HG03565 (cell line): ENCODE measurements around the gene SHTN1.

Experiments
- ATAC-seq: cut with Tn5 transposase; IDR thresholded peaks from one replicate; pipeline ENCODE4 v1.9.1; 2021; ENCODE audit warnings: mild to moderate bottlenecking, moderate library complexity; ENCODE audit not compliant: unreplicated experiment

SHTN1 gene

DNA sequence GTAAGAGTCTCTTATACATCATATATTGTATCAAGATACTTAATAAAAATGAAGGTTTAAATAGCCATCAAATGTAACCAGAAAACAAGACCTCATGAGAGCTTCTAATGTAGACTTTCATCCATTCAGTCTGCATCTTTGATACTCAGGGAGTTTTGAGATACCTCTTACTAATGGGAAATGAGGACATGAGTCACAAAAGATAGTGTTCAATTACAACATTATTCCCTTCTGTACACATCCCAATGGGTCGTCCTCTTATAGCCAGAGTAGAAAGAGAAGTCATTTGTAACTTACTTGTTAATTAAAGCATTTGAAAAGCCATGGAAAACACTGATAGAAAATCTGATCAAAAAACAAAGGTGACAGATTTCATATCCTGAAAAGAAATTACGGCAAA is 19.4 kb downstream of the SHTN1 start:
- ATAC-seq, result no peak

DNA sequence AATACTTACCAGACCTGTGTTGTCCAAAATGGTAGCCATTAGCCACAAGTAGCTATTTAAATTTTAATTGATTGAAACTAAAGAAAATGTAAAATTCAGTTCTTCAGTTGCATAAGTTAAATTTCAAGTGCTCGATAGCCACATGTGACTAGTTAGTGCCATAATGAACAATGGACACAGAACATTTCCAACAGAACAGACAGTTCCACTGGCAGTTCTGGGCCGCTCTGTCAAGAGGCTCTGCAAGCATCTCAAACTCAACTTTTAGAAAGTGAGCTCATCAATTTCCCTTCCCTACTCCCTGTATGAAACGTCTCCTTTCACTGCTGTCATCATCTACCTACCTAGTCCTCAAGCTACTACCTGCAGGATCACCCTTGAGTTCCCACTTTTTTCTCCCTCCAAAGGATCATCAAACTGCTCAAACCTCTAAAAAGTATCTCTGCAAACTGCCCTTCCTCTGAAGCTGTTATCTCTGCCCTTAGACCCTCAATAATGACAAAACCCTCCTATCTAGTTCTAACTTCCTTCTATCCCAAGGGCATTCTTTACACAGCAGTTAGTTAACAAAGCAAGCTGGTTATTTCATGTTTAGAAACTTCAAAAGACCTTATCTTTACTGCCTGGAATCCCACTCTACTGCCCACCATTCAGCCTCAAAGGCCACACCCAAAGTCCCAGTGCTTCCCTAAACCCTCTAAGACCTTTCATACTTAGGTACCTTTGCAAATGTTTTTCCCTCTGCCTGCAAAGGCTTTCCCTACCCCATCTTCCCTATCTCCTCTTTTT is 20.6 kb downstream of the SHTN1 start:
- ATAC-seq, result no peak

DNA sequence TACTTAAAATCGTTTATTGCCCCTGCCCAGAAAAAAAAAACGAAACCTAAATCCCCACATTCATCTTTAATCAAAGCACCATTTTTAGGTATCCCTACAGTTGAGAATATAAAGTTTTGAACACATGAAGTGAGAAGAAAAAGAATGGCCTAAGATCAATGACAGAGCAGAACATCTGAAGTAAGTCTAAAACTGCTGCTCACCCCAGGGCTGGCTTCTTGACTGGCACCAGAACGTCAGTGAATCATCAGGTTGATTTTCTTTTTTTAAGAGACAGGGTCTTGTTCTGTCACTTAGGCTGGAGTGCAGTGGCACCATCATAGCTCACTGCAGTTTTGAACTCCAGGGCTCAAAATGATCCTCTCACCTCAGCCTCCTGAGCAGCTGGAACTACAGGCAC is 24.9 kb downstream of the SHTN1 start:
- no peak for ATAC-seq

DNA sequence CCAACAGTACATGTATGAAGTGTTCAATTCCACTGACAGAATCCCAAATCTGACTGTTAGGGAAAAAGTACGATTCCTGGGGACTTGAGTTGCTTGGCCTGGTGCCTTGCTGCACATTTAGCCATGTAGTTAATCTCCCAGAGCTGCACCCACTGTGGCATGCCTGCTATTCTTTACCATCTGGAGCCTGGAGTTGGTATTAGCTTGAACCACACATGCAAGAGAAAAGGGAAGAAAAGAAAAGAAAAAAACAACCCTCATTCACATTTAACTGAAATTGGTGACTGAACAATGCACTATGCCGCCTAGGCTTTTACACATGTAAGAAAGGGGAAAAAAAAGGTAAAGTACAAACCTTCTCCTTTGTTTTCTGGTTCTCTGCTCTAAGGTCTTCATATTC is 26.1 kb downstream of the SHTN1 start:
- ATAC-seq, result no peak

DNA sequence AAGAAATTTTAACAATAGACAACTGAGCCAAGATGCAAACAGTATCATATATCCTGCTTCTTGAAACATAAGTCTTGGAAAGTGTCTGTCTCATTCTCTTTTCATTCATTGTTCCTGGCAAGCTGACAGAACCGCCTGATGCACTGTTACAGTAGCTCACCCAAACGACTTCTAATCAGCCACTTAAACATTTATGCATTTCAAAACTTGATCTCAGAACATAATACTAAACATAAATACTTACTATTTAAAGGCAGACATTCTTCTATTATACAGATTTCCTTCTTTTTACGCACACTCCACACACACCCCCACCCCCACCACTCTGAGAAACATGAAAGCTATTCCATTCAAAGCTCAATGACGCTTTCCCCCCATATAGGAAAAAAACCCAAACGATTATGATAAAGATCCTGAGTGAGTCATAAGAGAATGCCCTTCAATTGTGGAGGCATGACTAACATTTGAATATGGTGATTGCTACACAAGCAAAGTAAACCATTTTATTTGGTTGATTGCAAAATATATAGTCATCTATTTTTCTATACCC is 30.5 kb downstream of the SHTN1 start:
- ATAC-seq, result no peak

DNA sequence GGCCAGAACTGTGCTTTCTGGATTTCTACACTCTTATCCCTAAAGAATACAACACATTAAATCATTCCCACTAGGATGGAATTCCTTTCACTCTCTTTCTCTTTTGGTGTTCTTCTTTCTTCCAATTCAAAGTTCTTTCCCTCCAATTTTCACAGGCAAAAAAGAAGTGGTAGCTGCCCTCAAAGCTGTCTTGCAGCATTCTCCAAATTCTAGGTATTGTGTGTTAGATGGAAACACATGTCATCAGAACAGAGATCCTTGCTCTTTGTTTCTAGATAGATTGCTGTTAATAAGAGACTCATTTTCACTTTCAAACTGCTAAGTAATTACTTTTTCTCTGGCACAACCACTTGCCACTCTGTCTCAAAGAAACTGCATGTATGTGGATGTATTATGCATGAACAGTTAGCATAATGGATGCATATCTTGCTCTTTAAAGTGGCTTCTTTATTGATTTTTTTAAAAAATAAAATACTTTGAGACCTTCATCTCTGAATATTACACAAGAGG is 31.0 kb downstream of the SHTN1 start:
- ATAC-seq, result no peak

DNA sequence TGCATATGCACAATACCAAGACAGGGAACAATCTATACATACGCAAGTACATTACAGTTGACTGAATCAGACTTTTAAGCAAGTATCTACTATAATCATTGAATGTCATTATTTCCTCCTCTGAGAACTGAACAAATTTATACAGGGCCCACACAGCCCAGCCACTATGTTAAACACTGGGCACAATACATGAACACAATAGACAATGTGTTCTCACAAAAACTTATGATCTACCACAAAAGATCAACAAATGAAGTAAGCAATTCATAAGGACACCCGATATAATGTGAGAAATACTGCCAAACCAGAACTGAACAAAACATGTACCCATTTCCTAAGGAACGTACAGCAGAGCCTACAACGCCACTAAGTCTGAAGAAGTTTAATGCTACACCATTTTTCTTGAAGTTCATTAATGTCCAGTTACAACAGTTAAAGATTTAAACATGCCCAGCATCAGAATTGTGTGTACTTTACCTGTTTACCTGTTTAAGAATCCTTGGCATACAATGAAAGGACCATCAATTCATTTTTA is 31.5 kb downstream of the SHTN1 start:
- no peak for ATAC-seq

DNA sequence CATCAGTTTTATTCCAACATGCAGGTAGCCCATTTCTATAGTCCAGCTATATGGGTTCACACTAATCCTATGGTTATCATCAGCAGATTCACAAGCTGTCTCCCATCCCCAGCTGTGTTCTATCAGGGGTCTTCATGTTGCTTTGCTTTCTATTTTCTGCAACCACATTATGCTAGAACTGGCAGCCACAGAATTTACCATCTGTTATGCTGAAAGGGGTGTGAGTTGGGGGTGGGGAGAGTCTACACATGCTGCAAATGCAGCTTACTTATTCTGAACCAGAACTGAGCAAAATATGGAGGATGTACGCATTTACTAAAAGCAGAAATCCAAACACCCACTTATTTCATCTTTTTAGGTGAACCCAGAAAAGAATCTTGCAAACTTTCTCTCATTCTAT is 32.9 kb downstream of the SHTN1 start:
- ATAC-seq, result no peak

DNA sequence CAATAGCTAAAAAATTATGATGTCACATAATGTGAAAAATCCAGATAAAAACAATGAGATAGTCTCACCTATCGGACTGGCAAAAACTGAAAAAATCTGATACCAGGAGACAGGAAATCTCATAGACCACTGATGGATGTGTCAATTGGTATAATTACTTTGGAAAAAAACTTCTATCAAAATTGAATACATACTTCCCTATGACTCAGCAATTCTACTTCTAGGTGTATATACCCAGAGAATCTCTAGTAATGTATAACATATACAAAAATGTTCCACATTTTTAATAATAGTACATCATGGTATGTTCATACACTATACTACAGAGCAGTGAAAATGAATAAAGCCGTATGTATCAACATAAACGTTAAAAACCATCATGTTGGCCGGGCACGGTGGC is 34.9 kb downstream of the SHTN1 start:
- no peak for ATAC-seq

DNA sequence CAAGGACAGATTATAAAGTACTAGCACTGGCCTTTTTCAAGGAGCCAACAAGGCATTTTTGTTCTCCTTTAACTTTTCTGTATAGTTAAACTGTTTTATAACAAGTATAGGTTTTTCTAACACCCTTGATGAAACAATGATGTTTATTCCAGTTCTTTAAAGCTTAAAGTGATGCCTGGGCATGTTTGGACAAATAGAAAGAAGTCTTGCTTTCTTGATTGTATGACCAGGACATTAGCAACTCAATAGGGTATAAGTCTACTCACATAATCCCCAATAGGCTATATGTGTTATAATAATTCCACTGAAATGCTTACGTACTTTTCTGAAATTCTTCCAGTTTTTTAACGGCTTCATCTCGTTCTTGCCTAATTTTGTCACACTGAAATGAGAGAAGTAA is 36.7 kb downstream of the SHTN1 start:
- ATAC-seq, result no peak

DNA sequence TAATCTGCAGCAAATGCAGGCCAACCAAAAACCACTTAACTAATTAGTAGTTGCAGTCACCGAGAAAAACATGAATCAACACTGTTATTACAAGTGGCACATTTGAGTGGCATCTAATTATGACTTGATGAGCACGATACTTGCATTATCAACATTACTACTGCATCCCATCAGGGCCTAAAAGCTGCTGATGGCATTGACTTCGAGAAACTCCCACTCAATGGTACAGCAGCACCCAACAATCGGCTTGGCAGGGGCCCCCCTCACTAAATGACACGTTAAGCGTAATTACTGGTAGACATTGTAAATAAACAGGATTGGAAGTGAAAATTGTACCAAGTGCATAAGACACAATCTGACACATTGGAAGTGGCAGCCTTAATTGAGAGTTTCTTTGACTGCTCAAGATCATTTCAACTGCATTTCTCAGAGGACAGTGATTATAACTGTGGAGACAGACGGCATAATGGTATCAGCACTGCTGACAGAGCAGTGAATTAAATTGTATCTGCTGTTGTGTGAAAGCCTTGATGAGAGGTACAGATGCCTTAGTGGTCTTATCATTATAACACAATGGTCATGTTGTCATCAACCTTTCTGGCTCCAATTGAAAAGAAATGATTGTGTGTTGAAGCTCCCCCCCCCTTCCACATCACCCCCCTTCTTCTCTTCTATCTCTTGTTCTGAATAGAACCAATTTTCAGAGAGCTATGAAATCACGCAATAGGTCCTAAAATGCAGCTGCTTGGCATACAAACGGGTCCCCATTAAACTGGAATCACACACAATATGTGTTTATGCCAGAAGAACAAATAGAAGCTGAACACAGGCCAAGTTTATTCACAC is 43.4 kb downstream of the SHTN1 start:
- ATAC-seq, result no peak

DNA sequence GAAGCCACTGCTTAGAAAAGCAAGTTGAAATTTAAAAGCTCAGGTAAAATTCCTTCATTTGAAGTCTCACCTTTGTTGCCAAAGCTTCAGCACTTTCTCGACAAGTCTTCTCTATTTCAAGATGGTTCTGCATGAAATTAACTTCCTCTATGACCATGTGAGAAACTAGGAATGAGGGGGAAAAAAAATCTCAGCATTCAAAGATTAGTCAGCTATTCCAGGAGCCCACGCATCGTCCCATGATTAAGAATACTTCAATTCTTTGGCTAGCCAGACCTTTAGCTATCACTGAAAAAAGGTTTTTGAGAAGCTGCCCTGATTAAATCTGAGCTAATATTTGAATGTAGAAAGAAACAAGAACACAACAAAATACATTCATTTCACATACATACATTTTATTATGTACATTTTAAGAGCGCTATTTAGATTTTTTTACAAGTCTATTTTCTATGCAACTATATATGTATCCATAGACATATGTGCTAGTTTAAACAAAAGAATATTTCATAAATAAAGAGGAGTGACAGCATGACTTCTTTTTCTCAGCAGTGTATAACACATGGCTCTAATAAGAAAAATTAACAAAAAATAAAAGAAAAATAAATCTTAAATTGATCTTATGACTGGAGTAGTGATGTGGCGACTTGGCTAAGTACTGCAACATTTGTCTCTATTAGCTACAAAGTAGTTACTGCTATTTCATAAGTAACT is 44.8 kb downstream of the SHTN1 start:
- no peak for ATAC-seq

DNA sequence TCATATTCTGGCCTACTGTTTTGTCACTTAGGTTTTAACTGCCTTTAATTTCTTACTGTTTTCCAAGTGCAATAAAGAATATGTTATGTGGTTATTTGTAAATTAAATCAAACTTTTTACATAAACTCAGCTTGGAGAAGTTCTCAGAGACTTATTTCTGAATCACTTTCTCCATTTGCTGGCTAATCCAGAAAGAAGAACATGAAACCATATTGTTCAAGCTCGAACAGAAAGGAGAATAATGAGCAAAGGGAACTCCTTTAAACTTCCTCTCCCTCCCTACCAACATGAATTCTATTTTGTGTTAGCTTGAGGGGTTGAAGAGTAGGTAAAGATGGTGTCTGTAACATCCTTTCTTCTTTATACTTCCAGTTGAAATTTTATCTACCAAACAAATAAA is 52.3 kb downstream of the SHTN1 start:
- no peak for ATAC-seq

DNA sequence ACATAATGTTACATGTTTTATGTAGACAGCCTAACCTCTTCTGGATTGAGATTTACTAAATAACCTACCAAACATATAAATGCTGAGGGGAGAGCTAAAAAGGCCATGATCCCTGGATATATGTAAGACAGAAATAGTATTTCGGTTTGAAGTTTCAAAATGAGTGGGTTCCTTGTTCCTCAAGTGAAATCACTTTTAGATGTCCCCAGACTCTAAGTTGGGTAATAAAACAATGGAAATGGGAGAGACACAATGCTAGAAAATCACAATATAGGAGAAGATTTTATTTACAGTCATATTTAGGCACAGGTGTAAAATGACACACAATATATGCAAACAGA is 56.5 kb downstream of the SHTN1 start:
- ATAC-seq, result peak; percentile 43

DNA sequence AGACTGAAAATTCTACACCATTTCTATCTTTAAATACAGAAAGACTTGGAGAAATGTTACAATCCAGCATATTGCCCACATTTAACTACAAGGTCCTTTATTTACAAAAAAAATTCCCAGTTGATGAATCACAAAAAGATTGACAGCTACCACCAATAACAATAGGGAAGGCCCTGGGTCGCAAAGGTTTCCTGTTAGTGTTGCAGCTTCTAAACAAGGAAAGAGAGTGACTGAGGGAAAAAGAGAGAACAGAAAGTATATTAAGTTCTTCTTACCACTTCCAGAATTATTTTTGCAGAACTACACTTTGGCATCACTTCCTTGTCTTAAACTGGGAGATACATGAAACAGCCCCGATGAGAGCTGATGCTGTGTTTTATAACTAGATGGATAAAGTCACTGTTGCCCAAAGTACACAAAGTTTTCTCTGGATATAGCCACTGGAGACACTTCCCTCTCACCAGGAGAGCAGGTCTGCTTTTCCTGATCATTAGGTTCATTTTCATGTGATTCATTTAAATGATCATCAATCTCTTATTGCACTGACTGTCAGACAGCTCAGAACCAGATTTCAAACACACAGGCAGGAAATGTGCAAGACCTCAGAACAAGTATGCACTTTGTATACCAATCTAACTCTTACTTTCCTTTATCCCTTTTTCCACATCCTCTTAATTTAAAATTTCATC is 57.0 kb downstream of the SHTN1 start:
- peak; percentile 28 for ATAC-seq

DNA sequence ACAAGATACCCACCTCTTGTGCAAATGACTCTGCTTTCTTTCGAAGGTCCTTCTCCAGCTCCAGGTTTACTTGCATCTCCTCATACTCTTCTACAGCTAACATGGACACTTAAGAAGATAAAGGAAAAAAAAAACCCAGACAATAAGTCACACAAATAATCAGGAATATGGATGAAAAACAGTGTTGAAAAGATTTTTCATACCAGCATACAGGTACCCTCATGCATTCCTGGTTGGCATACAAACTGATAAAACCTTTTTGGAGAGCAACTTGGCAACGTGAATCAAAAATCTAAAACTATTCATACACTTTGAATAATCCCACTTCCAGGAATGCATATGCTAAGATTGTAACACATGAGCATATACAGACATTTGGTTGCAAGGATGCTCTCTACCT is 60.1 kb downstream of the SHTN1 start:
- no peak for ATAC-seq

DNA sequence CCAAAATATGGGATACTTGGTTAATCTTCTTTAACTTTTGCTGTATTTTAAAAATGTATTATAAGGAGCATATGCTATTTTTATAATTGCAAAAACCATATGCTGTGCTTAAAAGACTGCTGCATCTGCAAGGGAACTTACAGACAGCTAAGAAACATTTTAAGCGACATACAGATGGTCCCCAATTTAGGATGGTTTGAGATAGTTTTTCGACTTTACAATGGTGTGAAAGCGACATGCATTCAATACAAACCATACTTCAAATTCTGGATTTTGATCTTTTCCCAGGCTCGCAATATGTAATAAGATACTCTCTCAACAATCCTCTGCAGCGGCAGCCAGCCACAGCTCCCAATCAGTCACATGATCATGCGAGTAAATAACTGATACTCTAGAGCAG is 73.2 kb downstream of the SHTN1 start:
- ATAC-seq, result no peak

DNA sequence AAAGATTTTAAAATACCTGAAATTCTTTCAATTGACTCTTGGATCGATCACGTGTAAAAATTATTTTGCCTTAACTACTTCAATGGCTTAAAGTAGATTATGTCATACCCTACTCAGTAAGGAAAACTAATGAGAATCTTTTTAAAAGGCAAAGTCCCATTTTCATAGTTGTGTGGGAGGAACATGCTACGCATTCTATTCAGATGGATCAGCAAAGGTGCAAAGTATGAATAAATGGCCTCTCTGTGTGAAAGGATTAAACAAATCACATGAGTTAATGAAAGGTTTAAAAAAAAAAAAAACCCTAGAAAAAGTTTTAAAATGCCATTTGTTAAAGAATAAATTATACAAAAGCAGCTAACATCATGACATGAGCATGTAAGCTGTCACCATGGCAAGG is 78.6 kb downstream of the SHTN1 start:
- ATAC-seq, result no peak

DNA sequence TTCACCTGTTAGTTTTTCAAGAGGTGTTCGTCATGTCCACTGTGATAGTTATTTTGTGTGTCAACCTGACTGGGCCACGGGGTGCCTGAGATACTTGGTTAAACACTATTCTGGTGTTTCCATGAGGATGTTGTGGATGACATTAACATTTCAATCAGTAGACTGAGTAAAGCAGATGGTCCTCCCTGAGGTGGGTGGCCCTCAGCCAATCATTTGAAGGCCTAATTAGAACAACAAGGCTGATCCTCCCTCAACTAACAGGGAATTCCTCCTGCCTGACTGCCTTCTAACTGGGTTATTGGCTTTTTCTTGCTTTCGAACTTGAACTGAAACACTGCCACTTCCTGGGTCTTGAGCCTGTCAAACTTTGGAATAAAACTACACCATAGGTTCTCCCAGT is 79.9 kb downstream of the SHTN1 start:
- no peak for ATAC-seq

DNA sequence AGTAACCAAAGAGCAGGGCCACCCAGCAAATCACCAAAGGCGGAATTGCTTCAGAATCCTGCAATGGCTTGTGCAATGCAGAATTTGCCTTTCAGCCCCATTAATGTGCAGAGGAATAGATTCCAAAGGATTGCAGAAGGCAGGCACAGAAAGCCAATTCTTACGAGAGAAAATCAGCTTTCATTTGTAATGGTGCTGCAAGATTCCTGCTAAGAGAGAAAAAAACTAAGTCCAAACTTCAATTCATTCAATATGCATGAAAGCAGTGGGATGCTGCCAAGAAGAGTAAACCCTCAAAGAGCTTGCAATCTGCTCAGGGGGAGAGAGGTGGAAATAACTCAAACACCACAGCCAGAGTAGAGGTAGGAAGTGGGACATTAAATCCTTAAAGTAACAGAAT is 85.3 kb downstream of the SHTN1 start:
- ATAC-seq, result no peak

DNA sequence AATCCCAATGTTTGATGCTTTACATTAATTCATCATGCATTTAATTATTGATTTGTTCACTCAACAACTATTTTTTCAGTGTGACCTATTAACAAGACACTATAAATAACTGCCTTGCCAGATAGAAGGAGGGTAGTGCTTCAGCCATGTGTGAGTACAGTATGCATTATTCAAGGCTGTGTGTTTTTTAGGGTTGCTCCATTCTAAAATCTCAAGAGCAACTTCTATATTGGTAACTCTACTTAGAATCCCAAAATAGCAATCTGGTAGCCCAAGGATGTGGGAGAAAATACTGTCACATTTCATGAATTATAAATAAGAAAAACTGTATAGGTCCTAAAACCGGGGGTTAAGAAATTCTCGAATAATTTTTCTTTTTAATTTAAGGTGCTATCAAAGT is 85.8 kb downstream of the SHTN1 start:
- no peak for ATAC-seq
